ENCODE measurements around the gene SLC16A4. TPM values are rescaled to one million over a fixed set of nuclear protein-coding genes. Genes with fewer than 3 reads are reported as not detected.
"Not testable (repeated sequence)": the region's sequence is repeated elsewhere in the genome, so short reads cannot be mapped to it uniquely, and the experiment has no call there.

Gene SLC16A4
- total RNA-seq (2021; ENCODE audit: unreplicated experiment) (0.46 TPM), Bru-seq, nascent RNA (percentile 22 among the genes with signal in this experiment), BruChase-seq, experiment 1, labeled RNA remaining after a 2-hour chase (percentile 26 among the genes with signal in this experiment), BruChase-seq, experiment 2, labeled RNA remaining after a 6-hour chase (percentile 24 among the genes with signal in this experiment)
- polyA plus RNA-seq (2012; ENCODE audit: insufficient read length) = 0.50 TPM
- long read RNA-seq, partial matches to known transcripts = 0 of 2 reads
- long read RNA-seq, other reads (novel, unspliced or antisense) = 2 of 2 reads

- POLR2A ChIA-PET = no interaction called here
- CTCF ChIA-PET = no interaction called here
- intact Hi-C loops (cut with micrococcal nuclease; ENCODE audit: unreplicated experiment) = no loop called here
- TF ChIP-seq POLR2AphosphoS5 (IDR thresholded peaks at IDR 0.05; ENCODE audit: low read depth, low read length) (no peak), REST (IDR thresholded peaks at IDR 0.05; ENCODE audit: insufficient read depth in 1 of 2, low read depth in 2 of 2, low read length in 1 of 2) (no peak), TCF7L2 (IDR thresholded peaks at IDR 0.05; ENCODE audit: low read depth, low read length) (no peak), CTCF (IDR thresholded peaks at IDR 0.05) (no peak), SIN3A (IDR thresholded peaks at IDR 0.05; ENCODE audit: borderline replicate concordance, insufficient read depth, low read depth, low read length) (no peak)
- Histone ChIP-seq H3K27me3 (ENCODE audit: control insufficient read depth, insufficient read depth, low read length) (no peaks in the 10 kb centered on the region), H3K27ac (ENCODE audit: low read length) (no peak within 1 kb of the TSS), H3K4me3 (ENCODE audit: low read depth in 2 of 2, low read length in 2 of 2) (no peak within 1 kb of the TSS), H3K4me1 (ENCODE audit: control insufficient read depth, insufficient read depth, low read length) (no peaks in the 10 kb centered on the region), H3K9me3 (ENCODE audit: control insufficient read depth, insufficient read depth, low read depth, low read length) (no peaks in the 10 kb centered on the region), H3K36me3 (ENCODE audit: control insufficient read depth, insufficient read depth, low read length) (no peaks in the 10 kb centered on the region)
- DNase-seq (ENCODE audit: low read depth, low spot score) = no peak
- no peak for ATAC-seq
- no TSS peak for BruUV-seq (replicated peaks)
- in situ Hi-C loops (cut with HindIII; ENCODE audit: low pct_unique_long_range_greater_than_20kb, low sequenced_read_pairs) = no loop called here
Measured at GRCh38 chr1:110390692-110391245, at the start of gene SLC16A4. TSS of gene SLC16A4 (minus strand) at chr1:110391026. CDS start at chr1:110389323, 1,703 bp downstream.

- in situ Hi-C loops (cut with HindIII; ENCODE audit: low pct_unique_long_range_greater_than_20kb, low sequenced_read_pairs); ATAC-seq; H3K9me3 ChIP-seq (ENCODE audit: control insufficient read depth, insufficient read depth, low read depth, low read length); H3K4me1 ChIP-seq (ENCODE audit: control insufficient read depth, insufficient read depth, low read length); H3K36me3 ChIP-seq (ENCODE audit: control insufficient read depth, insufficient read depth, low read length); H3K4me3 ChIP-seq (ENCODE audit: low read depth in 2 of 2, low read length in 2 of 2); H3K27ac ChIP-seq (ENCODE audit: low read length); CTCF ChIA-PET; intact Hi-C loops (cut with micrococcal nuclease; ENCODE audit: unreplicated experiment); BruUV-seq (replicated peaks); POLR2A ChIA-PET; H3K27me3 ChIP-seq (ENCODE audit: control insufficient read depth, insufficient read depth, low read length); DNase-seq (ENCODE audit: low read depth, low spot score): not testable (repeated sequence)
Measured at GRCh38 chr1:110439873-110440272, 49.0 kb upstream of the SLC16A4 start.

- no TSS peak for BruUV-seq (replicated peaks)
- Histone ChIP-seq H3K9me3 (ENCODE audit: control insufficient read depth, insufficient read depth, low read depth, low read length) (no peaks in the 10 kb centered on the region), H3K4me1 (ENCODE audit: control insufficient read depth, insufficient read depth, low read length) (no peaks in the 10 kb centered on the region), H3K36me3 (ENCODE audit: control insufficient read depth, insufficient read depth, low read length) (no peaks in the 10 kb centered on the region), H3K27ac (ENCODE audit: low read length) (no peak overlapping the region), H3K27me3 (ENCODE audit: control insufficient read depth, insufficient read depth, low read length) (no peaks in the 10 kb centered on the region), H3K4me3 (ENCODE audit: low read depth in 2 of 2, low read length in 2 of 2) (no peak overlapping the region)
- CTCF ChIA-PET = no interaction called here
- DNase-seq (ENCODE audit: low read depth, low spot score) = no peak
- intact Hi-C loops (cut with micrococcal nuclease; ENCODE audit: unreplicated experiment) = no loop called here
- TF ChIP-seq REST (IDR thresholded peaks at IDR 0.05; ENCODE audit: insufficient read depth in 1 of 2, low read depth in 2 of 2, low read length in 1 of 2) (no peak), SIN3A (IDR thresholded peaks at IDR 0.05; ENCODE audit: borderline replicate concordance, insufficient read depth, low read depth, low read length) (no peak), TCF7L2 (IDR thresholded peaks at IDR 0.05; ENCODE audit: low read depth, low read length) (no peak), CTCF (IDR thresholded peaks at IDR 0.05) (no peak), POLR2AphosphoS5 (IDR thresholded peaks at IDR 0.05; ENCODE audit: low read depth, low read length) (no peak)
- ATAC-seq = no peak
- in situ Hi-C loops (cut with HindIII; ENCODE audit: low pct_unique_long_range_greater_than_20kb, low sequenced_read_pairs) = no loop called here
- POLR2A ChIA-PET = no interaction called here
Measured at GRCh38 chr1:110438893-110439292, 48.1 kb upstream of the SLC16A4 start.
